LoVo (cell line): Measurements from ENCODE around the gene BBS12.

ENCODE experiments used
- DNase-seq: peaks from one replicate; pipeline ENCODE4 v3.0.0-alpha.2; 2016; ENCODE audit warnings: low spot score

The BBS12 gene

DNA sequence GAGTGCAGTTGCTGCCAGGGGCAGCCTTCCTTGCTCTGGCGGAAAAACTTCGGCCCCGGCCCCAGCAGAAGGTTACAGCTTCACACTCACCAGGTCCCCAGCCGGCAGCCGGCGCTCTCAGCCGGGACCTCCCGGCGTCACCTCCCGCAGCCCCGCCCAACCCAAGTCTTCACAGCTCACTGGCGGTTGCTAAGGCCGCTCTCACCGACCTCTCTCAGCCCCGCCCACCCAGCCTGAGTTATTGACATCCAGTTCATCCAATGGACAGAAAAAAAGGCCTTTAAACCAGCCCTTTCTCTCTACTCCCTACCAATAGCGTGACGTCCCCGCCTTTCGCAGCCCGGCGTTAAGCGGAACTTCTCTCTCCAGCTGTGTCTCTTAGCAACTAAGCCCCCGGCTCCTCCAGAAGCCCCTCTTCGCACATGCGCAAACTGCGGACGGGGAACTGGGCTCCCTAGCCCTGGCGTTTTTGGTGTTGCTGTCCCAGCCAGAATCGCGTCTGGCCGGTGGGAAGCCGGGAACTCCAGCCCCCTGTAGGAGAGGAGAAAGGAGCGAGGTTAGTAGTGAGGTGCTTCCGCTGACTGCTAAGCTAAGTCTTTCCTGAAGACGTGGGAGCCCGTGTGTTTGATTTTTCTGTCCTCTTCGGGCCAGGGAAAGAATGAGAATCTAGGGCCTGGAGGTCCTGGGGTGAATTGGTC lies at the start of gene BBS12:
BBS12 (plus strand) TSS at position 376 of the 698 bp plus-strand sequence. CDS start 9,189 bp downstream, outside the sequence.
- peak; percentile 96 for DNase-seq

DNA sequence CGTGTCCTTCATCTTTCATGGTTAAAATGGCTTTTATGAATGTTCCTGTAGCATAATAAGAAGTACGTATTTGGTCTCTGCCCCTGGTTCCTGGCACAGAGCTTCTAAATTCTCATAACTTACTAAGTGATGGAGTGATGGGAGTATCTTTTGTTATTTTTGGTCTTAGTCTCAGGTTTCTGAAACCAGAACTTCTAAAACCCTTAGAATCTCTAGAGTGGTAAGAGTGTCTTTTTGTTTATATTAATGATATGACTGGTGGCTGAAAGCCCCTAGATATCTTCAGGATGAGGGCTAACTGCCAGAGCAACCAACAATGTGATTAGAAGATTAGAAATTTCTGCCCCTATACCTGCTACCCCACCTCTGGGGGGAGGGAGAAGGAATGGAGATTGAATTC lies 45.8 kb upstream of the BBS12 start:
- no peak for DNase-seq

GRCh38 chr4:122687531-122688061 lies 44.9 kb upstream of the BBS12 start:
- DNase-seq = no peak

- DNase-seq = no peak
These were observed 43.9 kb upstream of the BBS12 start for GRCh38 chr4:122688529-122689140.

DNA sequence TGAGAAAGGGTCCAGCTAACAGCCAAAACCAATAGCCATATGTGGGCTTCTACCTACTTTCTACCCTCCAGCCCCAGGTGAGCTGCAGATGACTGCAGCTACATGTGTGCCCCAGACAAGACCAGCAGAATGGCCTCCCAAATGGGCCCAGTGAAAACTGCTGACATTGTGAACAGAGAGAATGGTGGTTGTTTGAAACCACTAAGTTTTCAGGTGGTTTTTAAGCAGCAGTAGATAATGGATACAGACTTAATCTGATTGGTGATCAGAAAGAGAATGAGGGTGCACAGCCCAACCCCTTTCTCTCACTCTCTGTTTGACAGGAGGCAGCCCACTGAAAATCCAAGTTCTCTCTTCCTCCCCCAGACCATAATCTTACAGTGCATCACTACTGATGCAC lies 42.5 kb upstream of the BBS12 start:
- no peak for DNase-seq

DNA sequence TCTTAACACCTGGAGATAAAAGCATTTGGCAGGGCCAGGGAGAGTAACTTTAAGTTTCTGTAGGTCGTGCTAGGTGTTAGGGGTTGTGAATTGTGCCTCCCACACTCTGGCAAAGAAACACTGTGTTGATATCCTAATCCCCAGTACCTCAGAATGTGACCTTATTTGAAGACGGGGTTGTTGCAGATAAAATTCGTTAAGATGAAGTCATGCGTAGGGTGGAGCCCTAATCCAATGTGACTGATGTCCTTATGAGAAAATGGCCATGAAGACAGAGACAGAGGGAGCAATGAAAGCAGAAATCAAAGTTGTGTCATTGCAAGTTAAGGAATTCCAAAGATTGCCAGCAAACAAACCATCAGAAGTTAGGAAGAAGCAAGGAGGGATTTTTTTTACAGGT lies 40.5 kb upstream of the BBS12 start:
- no peak for DNase-seq

GRCh38 chr4:122692641-122693520 lies 39.6 kb upstream of the BBS12 start:
- DNase-seq = no peak

DNA sequence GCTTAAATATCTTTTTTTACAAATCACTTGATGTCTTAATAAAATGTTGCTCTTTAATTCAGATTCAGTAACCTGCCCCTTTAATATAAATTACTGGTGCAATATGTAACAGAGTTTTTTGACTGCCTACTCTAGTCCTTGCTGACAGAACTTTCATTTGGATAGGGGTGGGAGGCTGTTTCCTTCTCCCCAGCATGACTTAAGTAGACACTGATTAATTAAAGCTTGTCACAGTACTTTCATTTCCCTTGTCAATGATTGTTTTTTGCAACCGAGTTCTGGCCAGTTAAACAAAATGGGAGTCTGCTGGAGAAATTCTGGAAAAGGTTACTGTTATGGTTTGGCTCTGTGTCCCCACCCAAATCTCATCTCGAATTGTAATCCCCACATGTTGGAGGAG lies 37.3 kb upstream of the BBS12 start:
- no peak for DNase-seq

DNA sequence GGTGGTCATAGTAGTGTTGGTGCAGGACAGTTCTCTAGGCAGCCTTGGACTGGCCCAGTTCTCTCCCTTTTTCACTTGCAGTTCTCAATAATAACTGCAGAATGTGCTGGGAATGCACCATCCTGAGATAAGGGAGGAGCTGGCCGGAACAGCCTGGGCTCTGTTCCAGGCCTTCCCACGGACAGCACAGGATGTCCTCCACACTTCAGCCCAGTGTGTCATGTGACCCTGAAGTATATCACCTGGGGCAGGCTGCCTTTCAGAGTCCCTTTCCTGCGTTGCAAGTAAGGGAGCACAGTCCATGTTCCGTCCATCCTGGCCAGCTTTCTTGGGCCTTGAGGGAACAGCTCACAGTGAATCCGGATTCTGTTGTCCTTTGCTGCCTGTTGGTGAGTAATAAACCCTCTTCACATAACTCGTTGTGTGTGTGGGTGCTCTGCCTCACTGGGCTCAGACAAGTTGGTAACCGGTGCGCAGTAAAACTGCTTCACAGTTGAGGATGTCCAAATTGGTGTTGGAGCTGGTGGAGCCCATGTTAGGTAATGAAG lies 32.3 kb upstream of the BBS12 start:
- no peak for DNase-seq

- no peak for DNase-seq
These were observed 31.4 kb upstream of the BBS12 start for GRCh38 chr4:122701061-122701460.

DNA sequence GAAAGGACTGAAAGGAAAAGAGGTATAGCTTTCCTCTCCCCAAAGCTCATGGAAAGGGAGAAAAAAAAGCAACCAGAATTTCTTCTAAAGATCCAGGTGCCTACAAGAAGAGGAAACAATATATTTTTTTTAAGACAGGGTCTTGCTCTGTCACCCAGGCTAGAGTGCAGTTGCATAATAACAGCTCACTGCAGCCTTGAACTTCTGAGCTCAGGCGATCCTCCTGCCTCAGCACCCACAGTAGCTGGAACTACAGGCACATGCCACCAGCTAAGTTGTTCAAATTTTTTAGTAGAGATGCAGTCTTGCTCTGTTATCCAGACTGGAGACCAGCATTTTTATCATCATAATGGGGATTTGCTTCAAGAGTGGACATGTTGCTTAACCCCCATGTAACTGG lies 30.5 kb upstream of the BBS12 start:
- no peak for DNase-seq

DNA sequence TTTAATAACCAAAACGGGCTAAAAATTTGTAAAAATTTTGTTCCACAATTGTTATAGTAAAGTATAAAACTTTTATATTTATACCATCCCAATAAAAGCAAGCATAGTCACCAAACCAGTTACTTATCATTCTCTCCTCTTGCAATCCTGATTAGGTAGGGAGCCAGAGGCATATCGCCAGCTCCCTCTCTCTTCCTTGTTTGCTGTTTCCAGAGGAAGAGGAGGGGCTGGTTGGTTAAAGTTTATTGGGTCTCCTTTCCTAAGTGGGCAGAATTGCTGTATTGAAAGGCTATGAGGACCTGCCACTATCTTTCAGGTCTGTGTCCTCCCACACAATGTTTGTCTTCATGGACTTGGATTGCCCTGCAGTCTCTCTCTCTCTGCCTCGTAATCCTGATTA lies 29.6 kb upstream of the BBS12 start:
- DNase-seq = no peak

DNA sequence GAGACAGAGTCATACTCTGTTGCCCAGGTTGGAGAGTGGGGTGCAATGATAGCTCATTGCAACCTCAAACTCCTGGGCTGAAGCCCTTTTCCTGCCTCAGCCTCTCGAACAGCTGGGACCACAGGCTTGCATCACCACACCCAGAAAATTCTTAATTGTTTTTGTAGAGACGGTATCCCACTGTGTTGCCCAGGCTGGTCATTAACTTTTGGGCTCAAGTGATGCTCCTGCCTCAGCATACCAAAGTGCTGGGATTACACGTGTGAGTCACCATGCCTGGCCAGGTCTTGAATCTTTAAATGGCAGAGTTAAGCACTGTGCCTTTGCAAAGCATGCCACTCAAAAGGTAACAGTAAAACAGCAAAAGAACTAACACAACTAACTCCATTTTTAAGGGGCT lies 28.6 kb upstream of the BBS12 start:
- DNase-seq = no peak

- DNase-seq = no peak
These were observed 27.5 kb upstream of the BBS12 start for GRCh38 chr4:122705009-122705408.

GRCh38 chr4:122705547-122706117 lies 26.9 kb upstream of the BBS12 start:
- no peak for DNase-seq

DNA sequence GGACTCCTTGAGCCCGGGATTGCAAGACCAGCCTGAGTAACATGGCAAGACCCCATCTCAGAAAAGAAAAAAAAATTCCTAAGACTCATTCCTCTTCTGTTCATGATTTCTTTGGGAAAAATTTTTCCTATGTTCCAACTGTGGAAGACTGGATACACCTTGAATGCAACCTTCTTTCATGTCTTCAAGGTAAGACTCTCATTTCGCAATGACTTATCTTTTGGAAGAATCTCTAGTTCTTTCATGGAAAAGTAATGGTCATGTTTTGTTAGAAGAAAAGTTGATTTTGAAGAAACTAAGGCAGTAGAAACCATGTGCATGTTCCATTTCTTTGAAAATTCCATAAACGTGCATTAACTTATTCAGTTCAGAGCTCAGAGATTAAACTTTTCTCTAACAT lies 26.0 kb upstream of the BBS12 start:
- no peak for DNase-seq

DNA sequence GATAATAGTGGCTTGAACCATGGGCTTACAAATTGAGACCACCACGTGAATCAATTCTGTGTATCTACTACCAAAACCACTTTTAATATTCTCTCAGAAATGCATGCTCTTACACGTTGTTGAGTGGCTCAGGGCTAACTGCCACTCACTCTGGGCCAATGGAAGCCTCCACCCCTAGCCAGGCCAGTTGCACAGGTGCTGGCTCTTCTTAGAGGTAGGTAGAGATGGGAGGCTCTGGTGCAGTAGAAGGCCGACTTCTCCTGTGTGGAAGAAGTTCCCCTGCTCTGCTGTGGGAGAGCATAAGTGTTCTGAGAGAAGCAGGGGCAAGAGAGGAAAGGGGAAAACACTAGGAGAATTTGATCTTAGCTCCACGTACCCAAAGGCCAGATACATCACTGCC lies 25.0 kb upstream of the BBS12 start:
- no peak for DNase-seq

DNA sequence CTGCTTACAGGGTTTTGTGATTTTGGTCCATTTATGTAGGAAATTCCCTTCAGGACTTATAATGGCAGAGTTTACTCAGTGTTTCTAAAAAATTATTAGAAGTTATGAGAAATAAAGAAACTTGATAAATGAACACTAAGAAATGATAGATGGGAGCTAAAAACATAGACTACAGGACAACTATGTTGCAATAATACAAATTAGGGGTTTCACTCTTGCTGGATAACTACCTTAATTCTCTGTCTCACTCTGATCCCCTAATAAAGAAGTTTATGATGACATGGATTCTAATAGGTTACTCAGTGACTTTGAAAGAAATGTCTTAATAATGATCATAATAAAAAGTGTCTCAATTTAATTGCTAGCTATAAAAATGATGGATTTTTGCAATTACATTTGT lies 23.3 kb upstream of the BBS12 start:
- no peak for DNase-seq

DNA sequence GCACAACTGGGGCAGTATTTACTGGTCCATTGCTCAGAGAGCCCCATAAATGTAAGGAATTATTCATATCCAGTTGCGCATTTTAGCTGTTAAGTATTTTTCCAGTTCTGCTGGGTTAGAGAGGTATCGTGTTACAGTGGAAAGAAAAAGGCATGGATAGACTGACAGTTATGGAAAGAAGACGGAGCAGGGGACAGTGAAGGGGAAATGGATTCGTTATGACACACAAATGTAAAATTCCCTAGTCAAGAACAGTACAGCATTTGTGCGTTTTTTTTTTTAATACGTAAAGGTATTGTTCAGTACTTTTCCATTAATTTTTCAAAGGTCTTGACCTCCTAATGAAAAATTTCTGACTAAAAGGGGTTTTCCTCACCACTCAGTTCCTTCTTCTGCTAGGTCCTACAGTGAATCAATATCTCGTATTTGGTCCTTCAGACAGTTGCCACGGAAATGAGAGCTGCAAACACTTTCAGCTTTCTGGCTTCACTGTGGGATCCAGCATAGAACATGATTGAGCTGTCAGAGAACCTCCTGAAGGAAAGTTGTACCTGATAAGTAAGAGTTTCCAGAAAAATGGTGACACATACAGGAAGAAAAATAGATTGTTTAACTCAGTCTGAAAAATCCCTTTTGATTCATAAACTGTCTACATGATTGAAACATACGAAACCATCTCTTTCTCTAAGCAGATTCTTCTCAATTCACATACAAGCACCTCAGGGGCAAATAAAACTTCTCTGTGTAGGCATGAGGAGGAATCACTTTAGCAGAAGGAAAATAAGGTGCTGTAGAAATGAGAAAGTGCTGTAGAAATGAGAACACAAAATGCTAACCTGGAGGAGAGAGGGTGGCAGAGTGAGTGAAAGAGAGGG lies 21.8 kb upstream of the BBS12 start:
- DNase-seq = no peak

DNA sequence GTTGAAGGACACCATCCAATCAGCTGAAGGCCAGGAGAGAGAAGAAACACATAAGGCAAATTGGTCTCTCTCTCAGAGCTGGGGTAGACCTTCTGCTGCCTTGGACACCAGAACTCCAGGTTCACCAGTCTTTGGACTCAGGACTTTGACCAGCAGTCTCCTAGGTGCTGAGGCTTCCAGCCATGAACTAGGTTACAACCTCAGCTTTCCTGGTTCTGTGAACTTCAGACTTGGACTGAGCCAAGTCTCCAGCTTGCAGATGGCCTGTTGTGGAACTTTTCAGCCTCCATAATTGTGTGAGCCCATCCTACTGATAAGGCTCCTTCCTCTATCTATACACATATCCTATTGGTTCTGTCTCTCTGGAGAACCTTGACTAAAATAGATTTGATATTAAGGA lies 20.6 kb upstream of the BBS12 start:
- no peak for DNase-seq

GRCh38 chr4:122712782-122713181 lies 19.7 kb upstream of the BBS12 start:
- DNase-seq = no peak
